K562 (cell line): ENCODE data around the gene PCK2. TPM values are rescaled to one million over a fixed set of nuclear protein-coding genes. Genes with fewer than 3 reads are reported as not detected.

Experiments
- ARHGAP35 ChIP-seq: fragments of 450-650 bp; IDR thresholded peaks from 2 replicates; pipeline ENCODE4 v1.6.1; 2018; ENCODE audit not compliant: partially characterized antibody
- E2F5 ChIP-seq: sonication (generic); formaldehyde crosslinking; IDR thresholded peaks from 2 replicates; pipeline ENCODE4 v1.8.0; 2022; ENCODE audit warnings: mild to moderate bottlenecking, missing genetic modification reagents
- ERF ChIP-seq: fragments of 450-650 bp; formaldehyde crosslinking; IDR thresholded peaks from 2 replicates; pipeline ENCODE4 v1.4.0; 2020; ENCODE audit warnings: mild to moderate bottlenecking, mixed read lengths
- KLF10 ChIP-seq: fragments of 250-450 bp; sonication (Bioruptor Pico); IDR thresholded peaks from 2 replicates; pipeline ENCODE4 v1.6.1; 2021; ENCODE audit warnings: matching md5 sums
- POLR2H ChIP-seq: IDR thresholded peaks from 2 replicates; pipeline ENCODE4 v1.6.1; 2016; ENCODE audit warnings: missing genetic modification characterization, low read depth, mild to moderate bottlenecking, control low read depth, missing compliant biosample characterization, moderate library complexity
- PREB ChIP-seq: sonication (generic); formaldehyde crosslinking; IDR thresholded peaks from 2 replicates; pipeline ENCODE4 v1.8.1; 2023; ENCODE audit warnings: mild to moderate bottlenecking, missing genetic modification reagents
- PRMT5 ChIP-seq: sonication (generic); formaldehyde crosslinking; IDR thresholded peaks from 2 replicates; pipeline ENCODE4 v1.5.0; 2020; ENCODE audit warnings: missing genetic modification reagents
- SNIP1 ChIP-seq: fragments of 450-650 bp; IDR thresholded peaks from 2 replicates; pipeline ENCODE4 v1.7.1; 2017; ENCODE audit warnings: low read depth, mild to moderate bottlenecking
- TBP ChIP-seq: optimal IDR thresholded peaks from 2 replicates; pipeline ENCODE3; 2011; ENCODE audit warnings: low read depth, low read length, improper control_type of control experiment
- TRIM24 ChIP-seq, 2 experiments: fragments of 450-650 bp; IDR thresholded peaks; 2 replicates each; pipeline ENCODE4 v1.6.1; 2016
- ZKSCAN3 ChIP-seq: fragments of 250-450 bp; sonication (Bioruptor Pico); IDR thresholded peaks from 2 replicates; pipeline ENCODE4 v1.4.0; 2020
- ZNF318 ChIP-seq, 2 experiments: fragments of 450-650 bp; IDR thresholded peaks; 2 replicates each; pipeline ENCODE4 v1.6.1; 2016; ENCODE audit warnings: mild to moderate bottlenecking in 2 of 2, borderline replicate concordance in 1 of 2, low read depth in 1 of 2, moderate library complexity in 1 of 2
- polyA plus RNA-seq, 8 experiments: library from polyadenylated mRNA; depleted of rRNA in 4 of 8; stranded (reverse) in 5 of 8; unstranded in 3 of 8; fragments of >200 nt; fragmentation: Nextera tagmentation in 2 of 8; fragmentation: Illumina TruSeq in 1 of 8; extraction: Ambion mirVana in 2 of 8; extraction: Trizol in 1 of 8; gene quantifications; 2 replicates each; pipeline versions ENCODE4 v1.2.1 to v1.2.3, GENCODE V29; 2011 to 2014; ENCODE audit warnings: inconsistent platforms in 1 of 8, missing spikeins in 1 of 8
- total RNA-seq, 7 experiments: library from RNA; depleted of rRNA in 6 of 7; stranded (reverse); fragments of >200 nt in 6 of 7; fragmentation: Illumina TruSeq in 2 of 7; extraction: Trizol in 2 of 7; gene quantifications; 2 replicates each; pipeline versions ENCODE4 v1.2.1 to v1.2.3, GENCODE V29; 2011 to 2021; ENCODE audit warnings: low replicate concordance in 1 of 7
- TF ChIP-seq, protein P1 (sequence below): fragments of 250-450 bp; sonication (Bioruptor Pico); IDR thresholded peaks from 2 replicates; pipeline ENCODE4 v1.5.0; 2021; ENCODE audit warnings: mild to moderate bottlenecking, moderate library complexity

PCK2 gene
- total and polyA plus RNA-seq, 9 of the 15 experiments (the other 6 are each of a cell fraction or from before 2014, with no cell fraction given): 3.3 to 60.9 (median 30.4) TPM

DNA sequence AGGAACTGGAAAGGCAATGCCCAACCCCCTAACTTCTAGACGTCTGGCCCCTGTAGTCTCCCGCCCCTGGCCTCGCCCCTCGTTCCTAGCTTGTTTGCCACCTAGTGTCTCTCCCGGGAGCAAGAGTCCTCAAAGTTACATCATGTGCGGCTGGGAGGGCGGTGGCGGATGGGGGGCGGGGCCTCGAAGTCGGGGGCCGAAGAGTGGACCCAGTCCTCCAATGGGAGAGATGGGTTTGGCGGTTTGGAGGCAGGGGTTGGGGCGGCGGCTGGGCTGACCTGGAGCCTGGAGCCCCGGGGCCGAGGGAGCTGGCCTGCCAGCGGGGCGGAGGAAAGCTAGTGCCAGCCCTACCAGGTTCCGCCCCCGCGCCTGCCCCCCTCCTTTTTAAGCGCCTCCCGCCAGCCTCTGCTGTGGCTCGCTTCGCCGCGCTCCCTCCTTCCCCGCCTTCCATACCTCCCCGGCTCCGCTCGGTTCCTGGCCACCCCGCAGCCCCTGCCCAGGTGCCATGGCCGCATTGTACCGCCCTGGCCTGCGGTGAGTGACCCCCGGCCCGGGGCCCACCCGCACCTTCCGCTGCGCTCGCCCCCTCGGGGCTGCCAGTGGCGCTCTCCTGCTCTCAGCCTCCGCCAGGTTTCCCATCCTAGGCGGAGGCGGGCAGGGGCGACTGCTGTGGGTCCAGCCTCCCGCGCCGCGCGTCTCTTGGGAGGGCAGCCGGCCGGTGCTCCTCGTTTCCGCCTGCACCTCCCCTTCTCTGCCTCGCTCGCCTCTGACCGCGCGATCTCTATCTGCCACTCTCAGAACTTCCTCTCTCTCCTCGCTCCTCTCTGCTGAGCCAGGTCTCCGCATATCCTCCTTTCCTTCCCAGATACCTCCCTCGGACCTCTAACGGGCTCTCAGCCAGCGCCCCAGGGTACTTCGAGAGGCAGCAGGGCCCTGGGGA, at the start of gene PCK2 (continued):
- TF ChIP-seq TRIM24 (IDR thresholded peaks at IDR 0.05) (0 out of 4 replicates have a peak, but pooled peaks of 1 of the 2 experiments have one; percentile 19), POLR2H (tag) (peak; percentile 92), PREB (CRISPR knock-in tag) (no peak), SNIP1 (no peak), TBP (peak; percentile 64), KLF10 (CRISPR knock-in tag) (no peak), ERF (CRISPR knock-in tag) (0 out of 2 replicates have a peak, but pooled peaks have one; percentile 30), PRMT5 (CRISPR knock-in tag) (no peak), ARHGAP35 (no peak), ZKSCAN3 (CRISPR knock-in tag) (no peak), ZNF318 (IDR thresholded peaks at IDR 0.05; ENCODE audit: borderline replicate concordance in 1 of 2, low read depth in 1 of 2) (no peak), E2F5 (no peak)
- TF ChIP-seq, protein P1, sequence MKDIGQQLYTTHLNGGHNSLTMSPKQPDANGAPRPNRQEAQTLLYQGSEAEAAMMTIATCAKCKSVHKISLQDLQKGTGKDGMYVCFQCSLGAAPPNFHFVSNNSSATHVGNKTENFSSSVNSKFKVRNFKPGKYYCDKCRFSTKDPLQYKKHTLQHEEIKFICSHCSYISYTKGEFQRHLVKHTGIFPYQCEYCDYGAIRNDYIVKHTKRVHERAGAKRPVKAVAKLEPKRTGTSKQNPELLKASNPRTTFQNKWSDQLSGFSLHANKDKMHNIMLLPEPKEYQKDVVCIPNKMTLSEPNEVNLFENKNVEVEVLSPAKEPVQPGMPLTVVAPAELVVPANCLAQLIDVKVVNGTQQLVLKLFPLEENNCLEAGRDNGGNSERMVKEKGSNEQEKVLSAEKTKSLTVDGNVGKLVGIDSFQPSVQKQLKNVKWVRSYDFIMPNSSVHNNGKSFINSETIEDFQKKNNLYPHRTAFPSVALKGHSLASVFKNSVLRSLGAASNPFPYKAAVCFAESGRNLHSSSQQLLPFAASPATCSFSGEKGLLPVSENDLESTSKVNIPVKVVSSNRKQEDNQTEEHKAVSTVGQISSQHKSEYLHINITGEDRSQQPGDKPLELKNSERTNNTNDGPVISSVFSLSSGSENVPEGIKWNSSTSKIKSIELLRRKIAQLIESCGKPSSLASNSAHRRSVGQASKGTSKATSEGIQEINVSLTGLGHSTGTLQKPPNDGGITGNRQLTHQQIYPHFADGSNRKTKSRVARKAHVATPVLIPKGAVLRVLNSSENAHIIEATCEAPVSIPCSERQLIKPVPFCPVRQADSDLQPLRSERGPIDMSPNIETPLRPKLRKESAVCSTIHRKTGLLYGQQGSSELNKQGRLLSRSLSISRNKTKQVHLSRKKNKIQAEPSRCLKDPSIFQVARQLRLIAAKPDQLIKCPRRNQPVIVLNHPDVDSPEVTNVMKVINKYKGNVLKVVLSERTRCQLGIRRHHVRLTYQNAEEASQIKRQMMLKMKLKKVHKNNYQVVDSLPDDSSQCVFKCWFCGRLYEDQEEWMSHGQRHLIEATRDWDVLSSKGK (CRISPR knock-in tag): no peak
